Activated T-cell treated with anti-CD3 and anti-CD28 coated beads for 4 hours (primary cell): ENCODE data around the gene RIT2.

Source experiments
- DNase-seq: peaks from one replicate; pipeline ENCODE4 v3.0.0-alpha.2; 2020

Gene RIT2

GRCh38 chr18:43115076-43115921 is at the start of gene RIT2:
Gene RIT2 (minus strand): TSS chr18:43115685.
- no peak for DNase-seq

DNA sequence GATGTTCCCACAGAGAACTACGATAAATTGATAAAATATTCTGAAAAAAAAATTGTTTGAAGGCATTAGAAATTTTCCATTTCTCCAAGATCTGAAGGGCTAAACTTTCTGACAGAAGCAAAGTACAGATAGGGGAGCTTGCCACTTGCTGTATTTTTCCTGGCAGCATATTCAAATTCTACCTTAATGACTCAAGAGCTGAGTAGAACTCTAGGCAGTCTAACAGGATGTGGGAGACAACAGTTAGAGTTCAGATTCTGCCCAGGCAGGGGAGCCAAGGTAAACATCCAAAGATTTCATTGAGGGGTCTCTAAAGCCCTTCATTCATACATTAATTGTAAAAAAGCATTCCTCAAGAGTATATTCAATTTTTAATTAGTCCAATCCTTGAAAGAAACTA is 46.0 kb upstream of the RIT2 start:
- no peak for DNase-seq

DNA sequence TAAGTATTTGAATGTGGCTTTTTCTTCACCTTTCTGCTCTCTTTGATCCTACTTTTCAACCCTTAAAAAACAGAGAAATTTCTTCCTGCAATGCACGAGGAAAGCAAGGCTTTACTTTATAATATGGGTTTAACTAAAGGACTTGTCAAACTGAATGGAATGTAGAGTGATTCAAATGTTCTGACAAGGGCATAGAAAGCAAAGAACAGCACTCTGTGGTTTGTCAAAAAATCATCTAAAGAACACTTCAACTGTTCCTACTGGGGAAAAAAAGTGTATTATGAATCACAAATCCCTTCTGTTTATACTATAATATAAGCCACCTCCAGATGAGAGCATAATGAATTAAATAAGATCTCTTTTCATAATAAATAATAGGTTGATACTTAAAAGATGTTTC is 45.0 kb upstream of the RIT2 start:
- no peak for DNase-seq

DNA sequence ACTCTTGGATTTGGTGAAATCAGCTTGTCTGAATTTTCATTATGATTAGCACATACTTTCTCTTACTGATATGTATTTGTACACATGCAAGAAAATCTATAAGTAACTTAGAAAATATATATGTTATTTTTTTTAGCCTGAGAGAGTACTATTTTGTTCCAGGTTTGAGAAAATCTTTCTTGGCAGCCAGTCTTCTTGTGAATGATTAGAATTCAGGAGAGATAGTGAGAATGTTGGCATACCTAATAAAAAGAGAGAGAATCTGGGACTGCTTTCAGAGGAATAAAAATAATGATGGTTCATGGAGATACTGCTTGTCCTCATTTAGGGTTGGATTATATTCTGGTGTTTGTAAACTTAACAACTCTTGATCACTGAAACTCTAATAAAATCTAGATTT is 44.4 kb upstream of the RIT2 start:
- no peak for DNase-seq

- no peak for DNase-seq
Observed at GRCh38 chr18:43159086-43159770, 43.7 kb upstream of the RIT2 start.

DNA sequence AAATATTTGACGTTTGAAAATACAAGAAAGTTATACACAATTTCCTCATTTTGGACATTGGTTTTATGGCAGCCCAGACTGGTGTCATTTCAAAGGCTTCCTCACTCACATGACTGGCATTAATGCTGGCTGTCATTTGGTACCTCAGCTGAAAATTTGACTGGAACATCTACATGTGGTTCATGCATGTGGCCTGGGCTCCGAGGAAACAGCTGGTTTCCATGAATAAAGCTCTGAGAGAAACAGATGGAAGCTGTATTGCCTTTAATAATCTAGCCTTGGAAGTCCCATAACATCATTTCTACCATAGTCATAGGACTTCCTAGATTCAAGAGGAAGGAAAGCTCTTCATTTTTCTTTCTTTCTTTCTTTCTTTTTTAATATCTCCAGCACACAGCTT is 42.9 kb upstream of the RIT2 start:
- no peak for DNase-seq

DNA sequence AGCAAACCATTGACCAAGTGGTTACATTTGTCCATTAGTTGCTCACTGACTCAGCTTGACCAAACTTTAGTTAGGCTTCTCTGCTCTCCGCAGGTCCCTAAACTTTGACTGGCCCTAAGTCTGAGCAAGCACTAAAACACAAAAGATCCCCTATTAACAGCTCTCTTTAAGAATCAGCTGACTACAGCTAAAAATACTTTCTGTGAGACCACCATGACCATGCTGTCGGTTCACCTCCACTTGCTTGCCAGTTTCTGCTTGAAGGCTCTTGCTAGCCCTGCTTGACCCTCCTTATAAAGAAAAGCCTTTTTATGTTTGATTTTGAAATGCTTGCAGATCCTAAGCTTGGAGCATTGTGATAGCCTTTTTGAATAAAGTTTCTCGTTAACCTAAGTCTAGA is 40.4 kb upstream of the RIT2 start:
- DNase-seq: no peak

DNA sequence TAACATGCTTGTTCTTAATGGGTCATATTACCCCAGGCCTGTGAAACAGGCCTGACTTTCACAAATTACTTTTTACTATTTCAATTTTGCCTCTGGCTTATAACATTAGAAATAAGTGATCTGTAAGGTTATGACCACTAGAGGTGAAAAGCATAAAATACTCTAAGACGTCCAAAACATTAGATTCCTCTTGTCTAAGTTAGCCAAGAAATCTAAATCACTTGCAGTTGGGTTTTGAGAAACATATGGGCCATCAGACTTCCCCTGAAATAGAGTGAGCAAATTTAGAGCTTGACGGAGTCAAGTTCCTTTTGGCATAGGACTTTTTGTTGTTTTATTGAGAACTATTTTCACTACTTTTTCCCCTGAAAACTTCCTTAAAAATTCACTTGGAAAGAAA is 32.7 kb upstream of the RIT2 start:
- DNase-seq: no peak

DNA sequence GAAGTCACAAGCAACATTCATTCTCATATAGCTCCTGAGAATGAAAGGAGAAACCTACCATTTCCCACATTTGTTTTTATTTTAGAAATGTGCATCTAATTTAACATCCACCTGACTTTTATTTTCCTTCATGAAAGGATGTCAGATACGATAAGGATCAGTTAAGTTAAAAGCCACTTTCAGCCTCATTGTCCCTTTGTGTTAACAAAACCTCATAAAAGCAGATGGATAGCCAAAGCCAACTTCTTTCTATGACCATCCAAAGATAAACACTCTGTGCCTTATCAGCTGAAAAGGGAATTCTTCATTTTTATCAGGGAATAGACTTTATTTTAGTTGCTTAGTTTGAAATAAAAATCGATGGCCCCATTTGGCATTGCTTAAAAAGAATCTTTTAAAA is 25.7 kb upstream of the RIT2 start:
- DNase-seq: no peak

DNA sequence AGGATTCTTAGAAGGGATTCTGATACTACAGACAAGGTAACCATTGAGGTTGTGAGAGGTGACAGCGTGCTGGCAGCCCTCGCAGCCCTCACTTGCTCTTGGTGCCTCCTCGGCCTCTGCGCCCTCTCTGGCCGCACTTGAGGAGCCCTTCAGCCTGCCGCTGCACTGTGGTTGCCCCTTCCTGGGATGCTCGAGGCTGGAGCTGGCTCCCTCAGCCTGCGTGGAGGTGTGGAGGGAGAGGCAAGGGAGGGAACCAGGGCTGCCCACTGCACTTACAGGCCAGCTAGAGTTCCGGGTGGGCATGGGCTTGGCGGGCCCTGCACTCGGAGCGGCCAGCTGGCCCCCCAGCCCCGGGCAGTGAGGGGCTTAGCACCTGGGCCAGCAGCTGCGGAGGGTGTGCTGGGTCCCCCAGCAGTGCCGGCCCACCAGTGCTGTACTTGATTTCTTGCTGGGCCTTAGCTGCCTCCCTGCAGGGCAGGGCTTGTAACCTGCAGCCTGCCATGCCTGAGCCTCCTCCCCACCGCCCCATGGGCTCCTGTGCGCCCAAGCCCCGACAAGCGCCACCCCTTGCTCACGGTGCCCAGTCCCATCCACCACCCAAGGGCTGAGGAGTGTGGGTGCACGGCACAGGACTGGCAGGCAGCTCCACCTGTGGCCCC is 23.9 kb upstream of the RIT2 start:
- DNase-seq: no peak

- no peak for DNase-seq
Observed at GRCh38 chr18:43134876-43135275, 19.4 kb upstream of the RIT2 start.

DNA sequence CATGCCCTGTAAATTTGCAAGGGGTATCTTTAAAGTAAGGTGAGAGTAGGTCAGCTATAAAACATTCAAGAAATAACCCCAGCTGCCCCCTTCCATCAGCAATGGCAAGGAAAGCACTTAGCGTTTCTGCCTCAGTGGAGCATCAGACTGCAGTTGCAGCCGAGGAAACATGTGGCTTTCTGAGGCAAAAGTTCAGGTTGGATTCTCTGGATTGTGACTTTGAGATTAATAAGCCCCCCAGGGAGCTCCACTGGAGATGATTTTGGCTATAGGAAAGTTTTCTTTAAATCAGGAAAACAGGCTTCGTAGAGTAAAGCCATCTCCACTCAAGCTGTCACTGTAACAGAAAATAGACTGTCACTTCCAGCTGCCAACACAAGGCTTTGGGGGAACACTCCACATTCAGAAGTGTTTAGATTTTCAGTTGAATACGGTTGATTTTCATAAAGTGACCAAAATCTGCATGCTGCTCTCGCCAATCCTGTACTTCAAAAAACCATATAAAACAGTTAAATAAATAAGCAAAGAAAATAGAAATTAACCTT is 15.3 kb upstream of the RIT2 start:
- no peak for DNase-seq

DNA sequence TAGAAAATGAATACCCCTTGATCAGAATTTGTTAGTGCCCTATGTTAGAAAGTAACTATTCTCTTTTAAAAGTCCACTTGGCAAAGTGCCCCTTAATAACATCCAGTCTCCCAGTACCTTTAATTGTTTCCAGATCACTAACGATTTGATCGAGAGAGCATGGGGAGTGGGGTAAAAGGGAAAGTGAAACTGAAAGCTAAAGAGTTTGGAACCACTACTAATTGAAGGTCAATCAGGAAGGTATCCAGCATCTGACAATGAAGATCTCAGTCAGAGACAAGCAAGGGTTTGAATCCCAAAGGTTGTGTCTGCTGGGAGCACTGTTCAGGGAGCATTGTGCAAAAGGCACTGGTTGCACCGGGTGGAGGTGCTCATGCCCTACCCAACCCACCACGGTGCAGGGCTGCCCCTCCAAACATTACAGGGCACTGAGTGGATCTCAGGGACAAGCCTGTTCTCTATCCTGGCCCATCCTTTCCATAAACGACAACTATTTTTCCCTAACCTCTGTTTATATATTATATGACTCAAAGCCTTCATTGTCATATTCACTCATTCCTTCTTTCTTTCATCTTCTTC is 14.6 kb upstream of the RIT2 start:
- no peak for DNase-seq

GRCh38 chr18:43125471-43125870 is 10.0 kb upstream of the RIT2 start:
- no peak for DNase-seq

DNA sequence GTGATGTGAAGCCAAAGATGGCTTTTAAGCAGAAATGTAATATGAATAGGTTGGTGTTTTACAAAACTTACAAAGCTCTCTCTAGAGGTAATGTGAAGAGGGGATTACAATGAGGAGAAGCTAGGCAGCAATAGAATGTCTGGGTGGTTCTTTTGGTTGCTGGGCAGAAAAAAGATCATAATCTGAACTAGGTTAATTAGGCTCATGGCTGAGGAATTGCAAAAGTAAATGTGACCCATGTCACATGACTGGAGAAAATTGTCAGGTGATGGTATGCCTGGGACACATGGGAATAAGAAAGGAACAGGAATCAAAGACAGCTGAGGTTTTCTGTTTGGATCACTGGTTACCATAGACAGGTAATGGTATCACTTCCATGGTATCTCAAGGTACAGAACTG is 7.5 kb upstream of the RIT2 start:
- no peak for DNase-seq

GRCh38 chr18:43116699-43117294 is 1.3 kb upstream of the RIT2 start:
- no peak for DNase-seq

GRCh38 chr18:43113220-43113895 is 2.1 kb downstream of the RIT2 start:
- no peak for DNase-seq

DNA sequence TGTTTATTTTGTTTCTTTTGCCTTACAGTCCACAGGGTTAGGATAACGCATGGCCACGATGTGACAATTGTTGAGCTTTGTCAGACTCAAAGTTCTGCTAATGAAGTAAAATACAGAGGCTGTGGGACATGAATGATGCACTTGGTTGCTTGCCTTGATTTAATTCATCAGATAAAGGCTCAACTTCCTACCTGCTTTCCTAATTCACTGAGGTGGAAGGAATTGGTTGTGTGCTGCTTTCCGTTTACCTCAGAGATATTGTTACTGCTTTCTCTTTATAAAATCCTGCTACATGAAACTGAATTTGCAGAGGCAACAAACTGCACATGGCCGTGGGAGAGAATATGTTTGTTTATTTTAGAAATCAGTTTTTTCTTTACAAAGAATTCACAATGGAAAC is 6.6 kb downstream of the RIT2 start:
- DNase-seq: no peak

DNA sequence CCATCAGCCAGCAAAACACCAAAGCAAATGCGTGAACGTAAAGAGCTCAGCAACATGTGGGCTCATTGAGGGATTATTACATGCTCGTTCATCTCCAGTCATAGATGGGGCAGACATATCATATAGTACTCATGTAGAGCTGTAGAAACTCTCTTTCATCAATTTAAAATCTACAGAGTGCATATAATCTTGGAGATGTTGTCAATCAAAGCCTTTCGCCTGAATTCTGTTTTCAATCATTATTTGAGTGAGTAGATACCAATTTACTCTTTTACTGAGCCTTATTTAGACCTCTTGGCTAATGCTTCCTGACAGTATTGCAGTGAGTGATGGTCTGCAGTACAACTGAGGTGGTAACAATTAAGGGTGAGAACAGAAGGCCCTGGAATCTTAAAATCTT is 7.0 kb downstream of the RIT2 start:
- no peak for DNase-seq

- DNase-seq: no peak
Observed at GRCh38 chr18:43093646-43094045, 21.8 kb downstream of the RIT2 start.

DNA sequence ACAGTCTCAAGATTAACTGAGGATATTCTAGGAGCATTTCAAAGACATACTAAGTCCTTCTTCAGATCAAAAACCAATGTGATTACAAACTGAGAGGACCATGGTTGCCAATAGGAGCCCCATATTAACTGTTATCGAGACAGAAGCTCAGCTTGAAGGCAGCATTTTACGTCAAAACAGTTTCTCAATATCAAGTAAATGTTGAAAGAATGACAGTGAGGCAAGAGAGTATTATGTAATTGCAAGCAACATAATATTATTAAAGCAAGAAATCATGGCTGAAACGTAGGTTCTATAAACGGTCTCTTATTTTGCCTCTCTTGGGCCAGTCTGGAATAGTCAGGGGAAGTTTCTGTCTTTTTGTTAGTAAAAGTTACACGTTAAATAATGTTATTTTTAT is 22.9 kb downstream of the RIT2 start:
- no peak for DNase-seq

GRCh38 chr18:43081396-43081795 is 34.1 kb downstream of the RIT2 start:
- DNase-seq: no peak
